Astrocyte (in vitro differentiated cells and primary cell): Measurements from ENCODE around the gene MYO1E. TPM values are rescaled to one million over a fixed set of nuclear protein-coding genes. Genes with fewer than 3 reads are reported as not detected.
A peak's percentile ranks its signal among the peaks of the same experiment; 100 is the strongest.

Experiments used
- DNase-seq: peaks from one replicate; pipeline ENCODE4 v3.0.0-alpha.2; 2010; ENCODE audit warnings: low read depth
- FAIRE-seq: peaks from 2 replicates; lab custom pipeline; 2011; peaks lifted over from hg19 to GRCh38; lab: Jason Lieb, UNC
- H2AFZ ChIP-seq: 2 replicates; pipeline ENCODE4 v1.6.0; 2012; ENCODE audit warnings: low read depth, low read length, inconsistent platforms
- H3K27ac ChIP-seq: 2 replicates; pipeline ENCODE4 v1.5.1; 2011; ENCODE audit warnings: low read depth, low read length, inconsistent platforms
- H3K27me3 ChIP-seq: 2 replicates; pipeline ENCODE4 v1.6.0; 2011; ENCODE audit warnings: low read length, inconsistent platforms; ENCODE audit not compliant: insufficient read depth
- H3K36me3 ChIP-seq: 2 replicates; pipeline ENCODE4 v1.5.1; 2011; ENCODE audit warnings: low read length, inconsistent platforms; ENCODE audit not compliant: insufficient read depth
- H3K4me1 ChIP-seq: 2 replicates; pipeline ENCODE4 v1.5.1; 2011; ENCODE audit warnings: low read length, inconsistent platforms; ENCODE audit not compliant: insufficient read depth
- H3K4me2 ChIP-seq: 2 replicates; pipeline ENCODE4 v1.6.0; 2012; ENCODE audit warnings: low read length, inconsistent platforms
- H3K4me3 ChIP-seq: 2 replicates; pipeline ENCODE4 v1.5.1; 2011; ENCODE audit warnings: low read depth, mild to moderate bottlenecking, low read length, inconsistent platforms; ENCODE audit not compliant: insufficient read depth
- H3K79me2 ChIP-seq: 2 replicates; pipeline ENCODE4 v1.6.0; 2012; ENCODE audit warnings: mild to moderate bottlenecking, low read length, inconsistent platforms; ENCODE audit not compliant: insufficient read depth
- H3K9ac ChIP-seq: 2 replicates; pipeline ENCODE4 v1.6.0; 2012; ENCODE audit warnings: mild to moderate bottlenecking, low read length, inconsistent platforms
- H3K9me3 ChIP-seq: 2 replicates; pipeline ENCODE4 v1.5.1; 2012; ENCODE audit warnings: low read depth, mild to moderate bottlenecking, low read length, inconsistent platforms; ENCODE audit not compliant: insufficient read depth
- H4K20me1 ChIP-seq: 2 replicates; pipeline ENCODE4 v1.6.0; 2012; ENCODE audit warnings: low read length, inconsistent platforms; ENCODE audit not compliant: insufficient read depth
- H3K27ac Mint-ChIP-seq: one replicate; pipeline ENCODE4 v1.8.0; 2021; ENCODE audit warnings: mild to moderate bottlenecking, mixed read lengths; ENCODE audit not compliant: unreplicated experiment
- H3K27me3 Mint-ChIP-seq: one replicate; pipeline ENCODE4 v1.8.0; 2021; ENCODE audit warnings: low read depth, mixed read lengths; ENCODE audit not compliant: unreplicated experiment
- H3K36me3 Mint-ChIP-seq: one replicate; pipeline ENCODE4 v1.8.0; 2021; ENCODE audit warnings: low read depth, mixed read lengths; ENCODE audit not compliant: unreplicated experiment
- H3K4me1 Mint-ChIP-seq: one replicate; pipeline ENCODE4 v1.8.0; 2021; ENCODE audit warnings: low read depth, mixed read lengths; ENCODE audit not compliant: unreplicated experiment
- H3K4me3 Mint-ChIP-seq: one replicate; pipeline ENCODE4 v1.8.0; 2021; ENCODE audit warnings: mild to moderate bottlenecking, moderate library complexity, mixed read lengths; ENCODE audit not compliant: unreplicated experiment
- H3K9me3 Mint-ChIP-seq: one replicate; pipeline ENCODE4 v1.8.0; 2021; ENCODE audit warnings: mild to moderate bottlenecking, mixed read lengths; ENCODE audit not compliant: unreplicated experiment
- CTCF ChIP-seq: IDR thresholded peaks from 2 replicates; pipeline ENCODE4 v1.5.1; 2011; ENCODE audit warnings: low read depth, mild to moderate bottlenecking, inconsistent platforms, low read length, moderate library complexity; ENCODE audit not compliant: insufficient read depth
- EZH2 ChIP-seq: IDR thresholded peaks from 2 replicates; pipeline ENCODE4 v1.6.1; 2012; ENCODE audit warnings: mild to moderate bottlenecking, low read length, inconsistent platforms; ENCODE audit not compliant: insufficient read depth
- total RNA-seq: library from RNA; stranded (reverse); gene quantifications from 2 replicates; pipeline ENCODE4 v1.2.1, GENCODE V29; 2021

MYO1E gene
- total RNA-seq, 1 donor from 2014 or later: 227 TPM

GRCh38 chr15:59329091-59329490, 43.6 kb downstream of the MYO1E start:
- Mint-ChIP-seq H3K4me1 (peaks cover 44% of the 10 kb centered on the region), H3K27me3 (no peaks in the 10 kb centered on the region), H3K9me3 (no peaks in the 10 kb centered on the region), H3K36me3 (peaks cover 4% of the 10 kb centered on the region), H3K27ac (peak overlapping the region; percentile 91), H3K4me3 (no peak overlapping the region)
- DNase-seq: no peak
- TF ChIP-seq EZH2: no peak
- TF ChIP-seq CTCF: no peak
- Histone ChIP-seq H3K27me3 (no peaks in the 10 kb centered on the region), H3K9ac (peak overlapping the region; percentile 37), H3K4me1 (peaks cover 27% of the 10 kb centered on the region), H3K27ac (peak overlapping the region; percentile 60), H3K36me3 (no peaks in the 10 kb centered on the region), H3K9me3 (no peaks in the 10 kb centered on the region), H4K20me1 (peaks cover 70% of the 10 kb centered on the region), H2AFZ (no peak overlapping the region), H3K4me3 (no peak overlapping the region), H3K4me2 (peak overlapping the region; percentile 40), H3K79me2 (peaks cover 96% of the 10 kb centered on the region)
- FAIRE-seq: no peak

DNA sequence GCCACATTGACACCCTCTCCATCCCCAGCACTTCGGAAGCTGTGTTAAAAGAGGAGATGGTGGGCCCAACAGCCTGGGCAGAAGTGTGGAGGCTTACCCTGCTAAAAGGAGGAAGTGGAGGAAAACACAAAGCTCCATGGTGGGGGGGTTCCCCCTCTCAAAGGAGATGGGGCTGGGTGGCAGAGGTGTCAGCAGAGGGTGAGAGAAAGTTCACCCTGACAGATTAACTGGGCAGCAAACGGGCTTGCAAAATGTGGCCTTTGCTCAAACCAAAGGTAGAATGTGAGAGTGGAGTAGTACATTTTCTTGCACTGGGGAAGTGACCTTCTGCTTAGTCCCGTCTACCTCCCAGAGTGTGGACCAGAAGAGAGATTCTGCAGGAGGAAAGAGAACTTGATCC, 44.7 kb downstream of the MYO1E start:
- Histone ChIP-seq H3K4me1 (peaks cover 27% of the 10 kb centered on the region), H3K4me2 (no peak overlapping the region), H3K79me2 (peaks cover 96% of the 10 kb centered on the region), H3K27ac (no peak overlapping the region), H4K20me1 (peaks cover 71% of the 10 kb centered on the region), H2AFZ (no peak overlapping the region), H3K36me3 (no peaks in the 10 kb centered on the region), H3K9me3 (no peaks in the 10 kb centered on the region), H3K27me3 (no peaks in the 10 kb centered on the region), H3K9ac (no peak overlapping the region), H3K4me3 (no peak overlapping the region)
- no peak for FAIRE-seq
- H3K27me3 Mint-ChIP-seq: no peaks in the 10 kb centered on the region
- no peak for DNase-seq
- H3K9me3 Mint-ChIP-seq: no peaks in the 10 kb centered on the region
- H3K4me1 Mint-ChIP-seq: peaks cover 40% of the 10 kb centered on the region
- H3K36me3 Mint-ChIP-seq: peaks cover 4% of the 10 kb centered on the region
- no peak overlapping the region for H3K27ac Mint-ChIP-seq
- TF ChIP-seq CTCF (no peak), EZH2 (no peak)
- no peak overlapping the region for H3K4me3 Mint-ChIP-seq

DNA sequence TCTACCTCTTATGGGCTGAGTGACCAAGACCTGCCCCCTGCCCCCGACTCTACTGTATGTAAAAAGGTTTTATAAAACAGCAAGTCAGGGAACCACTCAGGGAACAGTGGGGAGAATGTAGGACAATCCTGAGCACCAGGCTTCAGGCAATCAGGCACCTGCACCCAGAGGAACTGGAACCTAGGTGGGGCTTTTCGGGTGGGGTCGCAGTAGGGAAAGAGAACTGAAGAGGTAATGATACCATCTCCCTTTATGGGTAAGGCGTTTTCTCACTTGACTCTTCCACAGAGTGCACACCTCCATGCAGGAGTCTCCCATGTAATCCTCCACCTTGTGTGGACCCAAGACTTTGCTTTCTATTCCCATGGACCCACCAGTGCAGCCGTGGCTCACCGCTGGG, 45.8 kb downstream of the MYO1E start:
- FAIRE-seq (no peak), DNase-seq (no peak)
- H3K79me2 ChIP-seq: peaks cover 94% of the 10 kb centered on the region
- H3K9me3 ChIP-seq: no peaks in the 10 kb centered on the region
- no peak overlapping the region for H3K9ac ChIP-seq
- H3K4me3 ChIP-seq: no peak overlapping the region
- Mint-ChIP-seq H3K36me3 (peaks cover 4% of the 10 kb centered on the region), H3K27me3 (no peaks in the 10 kb centered on the region), H3K4me1 (peaks cover 40% of the 10 kb centered on the region), H3K9me3 (no peaks in the 10 kb centered on the region), H3K27ac (no peak overlapping the region), H3K4me3 (no peak overlapping the region)
- H4K20me1 ChIP-seq: peaks cover 67% of the 10 kb centered on the region
- H3K4me2 ChIP-seq: no peak overlapping the region
- H3K4me1 ChIP-seq: peaks cover 27% of the 10 kb centered on the region
- no peaks in the 10 kb centered on the region for H3K27me3 ChIP-seq
- no peaks in the 10 kb centered on the region for H3K36me3 ChIP-seq
- no peak overlapping the region for H3K27ac ChIP-seq
- no peak overlapping the region for H2AFZ ChIP-seq
- TF ChIP-seq CTCF (no peak), EZH2 (no peak)
